Fibroblast of the aortic adventitia (primary cell): ENCODE results near the gene TPRG1L. TPM values are rescaled to one million over a fixed set of nuclear protein-coding genes. Genes with fewer than 3 reads are reported as not detected.

Experiments used
- DNase-seq: peaks from one replicate; pipeline ENCODE4 v3.0.0-alpha.2; 2010; ENCODE audit warnings: low read depth
- H3K4me3 ChIP-seq: 2 replicates; pipeline ENCODE4 v1.5.1; 2011; ENCODE audit warnings: low read depth, mild to moderate bottlenecking, control low read depth, low read length, moderate library complexity
- CTCF ChIP-seq: IDR thresholded peaks from 2 replicates; pipeline ENCODE4 v1.5.1; 2011; ENCODE audit warnings: mild to moderate bottlenecking, low read length, control low read depth, inconsistent platforms; ENCODE audit not compliant: insufficient read depth
- total RNA-seq: library from RNA; depleted of rRNA; stranded (reverse); fragments of >200 nt; gene quantifications from 2 replicates; pipeline ENCODE4 v1.2.3, GENCODE V29; 2012; ENCODE audit warnings: low replicate concordance

TPRG1L gene
- total RNA-seq, 1 donor, result 44.4 TPM

GRCh38 chr1:3636080-3636479, 11.3 kb downstream of the TPRG1L start:
- TF ChIP-seq CTCF, result no peak
- DNase-seq, result no peak
- H3K4me3 ChIP-seq, result no peak overlapping the region

GRCh38 chr1:3636531-3636930, 11.7 kb downstream of the TPRG1L start:
- no peak overlapping the region for H3K4me3 ChIP-seq
- no peak for TF ChIP-seq CTCF
- no peak for DNase-seq

- no peak for TF ChIP-seq CTCF
- H3K4me3 ChIP-seq, result no peak overlapping the region
- DNase-seq, result no peak
These were observed 13.2 kb downstream of the TPRG1L start for GRCh38 chr1:3638027-3638426.

- no peak for TF ChIP-seq CTCF
- no peak overlapping the region for H3K4me3 ChIP-seq
- no peak for DNase-seq
These were observed 13.9 kb downstream of the TPRG1L start for GRCh38 chr1:3638676-3639075.

GRCh38 chr1:3639397-3639911, 14.6 kb downstream of the TPRG1L start:
- no peak overlapping the region for H3K4me3 ChIP-seq

GRCh38 chr1:3640121-3640837, 15.5 kb downstream of the TPRG1L start:
- H3K4me3 ChIP-seq, result no peak overlapping the region
- DNase-seq, result no peak
- TF ChIP-seq CTCF, result no peak

More at GRCh38 chr1:3639397-3639911, 14.6 kb downstream of the TPRG1L start:
- no peak for TF ChIP-seq CTCF
- DNase-seq, result no peak
